GM12891 (cell line): Measurements from ENCODE around the gene TENM4.

Experiments used
- PAX5 ChIP-seq: IDR thresholded peaks from 2 replicates; pipeline ENCODE4 v1.6.1; 2011; ENCODE audit warnings: low read length, moderate library complexity, mild to moderate bottlenecking; ENCODE audit not compliant: insufficient read depth, severe bottlenecking
- POLR2A ChIP-seq: IDR thresholded peaks from 2 replicates; pipeline ENCODE4 v1.6.1; 2011; ENCODE audit warnings: low read depth, low read length, control low read depth
- POLR2AphosphoS5 ChIP-seq: IDR thresholded peaks from 2 replicates; pipeline ENCODE4 v1.6.1; 2011; ENCODE audit warnings: low read depth, low read length, control low read depth
- SPI1 ChIP-seq: IDR thresholded peaks from 2 replicates; pipeline ENCODE4 v1.6.1; 2011; ENCODE audit warnings: low read depth, low read length, control low read depth

GRCh38 chr11:79025097-79025496, 415.7 kb downstream of the TENM4 start:
- TF ChIP-seq SPI1 (no peak), POLR2A (no peak), POLR2AphosphoS5 (no peak), PAX5 (no peak)
